SK-N-SH (cell line): ENCODE data around the gene STX1B. TPM values are rescaled to one million over a fixed set of nuclear protein-coding genes. Genes with fewer than 3 reads are reported as not detected.

Experiments
- CHD2 ChIP-seq: fragments of 150-350 bp; IDR thresholded peaks from 2 replicates; pipeline ENCODE4 v1.6.1; 2018; ENCODE audit warnings: low read length; ENCODE audit not compliant: partially characterized antibody
- ELF1 ChIP-seq: IDR thresholded peaks from 2 replicates; pipeline ENCODE4 v1.4.0; 2012
- EP300 ChIP-seq, 2 experiments: IDR thresholded peaks; 2 replicates each; pipeline versions ENCODE4 v1.4.0 to v1.6.1; 2012; ENCODE audit warnings: borderline replicate concordance in 1 of 2, low read depth in 1 of 2, low read length in 1 of 2
- FOSL2 ChIP-seq: IDR thresholded peaks from 2 replicates; pipeline ENCODE4 v1.4.0; 2012; ENCODE audit warnings: low read depth, mild to moderate bottlenecking, moderate library complexity, borderline replicate concordance
- FOXM1 ChIP-seq: IDR thresholded peaks from 2 replicates; pipeline ENCODE4 v1.4.0; 2012; ENCODE audit warnings: low read depth, mild to moderate bottlenecking
- GATA2 ChIP-seq: sonication (generic); formaldehyde crosslinking; IDR thresholded peaks from 2 replicates; pipeline ENCODE4 v1.5.0; 2020; ENCODE audit warnings: mild to moderate bottlenecking, missing genetic modification reagents
- JUND ChIP-seq: IDR thresholded peaks from 2 replicates; pipeline ENCODE4 v1.4.0; 2012
- MEF2A ChIP-seq: IDR thresholded peaks from 2 replicates; pipeline ENCODE4 v1.4.0; 2012; ENCODE audit warnings: low read depth, borderline replicate concordance
- MXI1 ChIP-seq: IDR thresholded peaks from 2 replicates; pipeline ENCODE4 v1.6.1; 2012; ENCODE audit warnings: mild to moderate bottlenecking, low read depth, low read length, improper control_type of control experiment
- NFIC ChIP-seq: IDR thresholded peaks from 2 replicates; pipeline ENCODE4 v1.4.0; 2012; ENCODE audit warnings: borderline replicate concordance
- POLR2AphosphoS5 ChIP-seq: IDR thresholded peaks from 2 replicates; pipeline ENCODE4 v1.6.1; 2012; ENCODE audit warnings: low read depth, low read length
- RAD21 ChIP-seq: IDR thresholded peaks from 2 replicates; pipeline ENCODE4 v1.6.1; 2012; ENCODE audit warnings: mild to moderate bottlenecking, low read length
- SMC3 ChIP-seq: IDR thresholded peaks from 2 replicates; pipeline ENCODE4 v1.6.1; 2012; ENCODE audit warnings: low read depth, low read length, improper control_type of control experiment
- TAF1 ChIP-seq: IDR thresholded peaks from 2 replicates; pipeline ENCODE4 v1.6.1; 2012; ENCODE audit warnings: low read depth, mild to moderate bottlenecking, low read length, moderate library complexity, borderline replicate concordance
- TCF12 ChIP-seq: IDR thresholded peaks from 2 replicates; pipeline ENCODE4 v1.4.0; 2012
- TEAD4 ChIP-seq: IDR thresholded peaks from 2 replicates; pipeline ENCODE4 v1.4.0; 2012; ENCODE audit warnings: mild to moderate bottlenecking, borderline replicate concordance; ENCODE audit not compliant: insufficient read depth
- YY1 ChIP-seq: IDR thresholded peaks from 2 replicates; pipeline ENCODE4 v1.4.0; 2012; ENCODE audit warnings: low read depth, mild to moderate bottlenecking
- polyA plus RNA-seq, 3 experiments: library from polyadenylated mRNA; depleted of rRNA; stranded (reverse); fragments of >200 nt; gene quantifications; 2 replicates each; pipeline ENCODE4 v1.2.3, GENCODE V29; 2012
- TF ChIP-seq, protein P1 (sequence below): fragments of 150-350 bp; IDR thresholded peaks from 2 replicates; pipeline ENCODE4 v1.6.1; 2016; ENCODE audit warnings: mild to moderate bottlenecking, low read depth, low read length
- TF ChIP-seq, protein P2 (sequence below): IDR thresholded peaks from 2 replicates; pipeline ENCODE4 v1.4.0; 2012; ENCODE audit warnings: low read depth
- TF ChIP-seq, protein P3 (sequence below): fragments of 200-600 bp; sonication (generic); IDR thresholded peaks from 2 replicates; pipeline ENCODE4 v1.6.1; 2017; ENCODE audit warnings: antibody characterized with exemption, mild to moderate bottlenecking, moderate library complexity
- TF ChIP-seq, protein P4 (sequence below): IDR thresholded peaks from 2 replicates; pipeline ENCODE4; 2012
- TF ChIP-seq, protein P5 (sequence below): IDR thresholded peaks from 2 replicates; pipeline ENCODE4 v1.4.0; 2012; ENCODE audit warnings: low read depth, borderline replicate concordance

STX1B gene
- polyA plus RNA-seq, 1 of the 3 experiments (the other 2 are of a cell fraction), result 21.2 TPM

DNA sequence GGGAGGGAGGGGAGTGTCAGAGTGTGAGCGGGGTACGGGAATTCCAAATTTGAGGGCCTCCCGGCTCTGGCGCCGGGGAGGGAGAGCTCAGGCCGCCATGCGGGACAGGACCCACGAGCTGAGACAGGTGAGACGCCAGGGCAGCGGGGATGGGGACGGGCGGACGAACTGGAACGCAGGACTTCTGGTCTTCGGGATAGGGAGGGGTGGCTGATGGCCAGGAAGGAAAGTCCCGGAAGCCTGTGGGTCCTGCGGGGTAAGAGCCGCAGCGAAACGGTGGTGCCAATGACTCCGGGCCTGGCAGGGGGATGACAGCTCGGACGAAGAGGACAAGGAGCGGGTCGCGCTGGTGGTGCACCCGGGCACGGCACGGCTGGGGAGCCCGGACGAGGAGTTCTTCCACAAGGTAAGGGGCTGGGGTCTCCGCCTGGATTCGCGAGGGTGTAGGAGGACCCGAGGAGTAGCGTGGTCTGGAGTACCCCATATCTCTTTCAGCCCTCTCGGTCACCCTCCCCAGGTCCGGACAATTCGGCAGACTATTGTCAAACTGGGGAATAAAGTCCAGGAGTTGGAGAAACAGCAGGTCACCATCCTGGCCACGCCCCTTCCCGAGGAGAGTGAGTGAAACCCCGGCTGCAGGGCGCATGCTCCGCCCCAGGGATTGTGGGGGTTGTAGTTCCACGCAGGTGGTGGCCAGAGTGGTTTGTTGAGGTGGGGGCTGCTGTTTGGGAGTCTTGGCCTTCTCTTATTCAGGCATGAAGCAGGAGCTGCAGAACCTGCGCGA is 23.5 kb upstream of the STX1B start (continued):
- TF ChIP-seq, protein P1, sequence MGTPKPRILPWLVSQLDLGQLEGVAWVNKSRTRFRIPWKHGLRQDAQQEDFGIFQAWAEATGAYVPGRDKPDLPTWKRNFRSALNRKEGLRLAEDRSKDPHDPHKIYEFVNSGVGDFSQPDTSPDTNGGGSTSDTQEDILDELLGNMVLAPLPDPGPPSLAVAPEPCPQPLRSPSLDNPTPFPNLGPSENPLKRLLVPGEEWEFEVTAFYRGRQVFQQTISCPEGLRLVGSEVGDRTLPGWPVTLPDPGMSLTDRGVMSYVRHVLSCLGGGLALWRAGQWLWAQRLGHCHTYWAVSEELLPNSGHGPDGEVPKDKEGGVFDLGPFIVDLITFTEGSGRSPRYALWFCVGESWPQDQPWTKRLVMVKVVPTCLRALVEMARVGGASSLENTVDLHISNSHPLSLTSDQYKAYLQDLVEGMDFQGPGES, result no peak
- TF ChIP-seq CHD2, result peak; percentile 24
- TF ChIP-seq JUND, result no peak
- TF ChIP-seq FOSL2, result no peak
- TF ChIP-seq NFIC, result no peak
- no peak for TF ChIP-seq YY1
- TF ChIP-seq GATA2 (CRISPR knock-in tag), result no peak
- TF ChIP-seq MEF2A, result no peak
- TF ChIP-seq, protein P2, sequence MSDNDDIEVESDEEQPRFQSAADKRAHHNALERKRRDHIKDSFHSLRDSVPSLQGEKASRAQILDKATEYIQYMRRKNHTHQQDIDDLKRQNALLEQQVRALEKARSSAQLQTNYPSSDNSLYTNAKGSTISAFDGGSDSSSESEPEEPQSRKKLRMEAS, result peak; percentile 49
- TF ChIP-seq TEAD4, result no peak
- no peak for TF ChIP-seq ELF1
- no peak for TF ChIP-seq FOXM1
- TF ChIP-seq, protein P3, sequence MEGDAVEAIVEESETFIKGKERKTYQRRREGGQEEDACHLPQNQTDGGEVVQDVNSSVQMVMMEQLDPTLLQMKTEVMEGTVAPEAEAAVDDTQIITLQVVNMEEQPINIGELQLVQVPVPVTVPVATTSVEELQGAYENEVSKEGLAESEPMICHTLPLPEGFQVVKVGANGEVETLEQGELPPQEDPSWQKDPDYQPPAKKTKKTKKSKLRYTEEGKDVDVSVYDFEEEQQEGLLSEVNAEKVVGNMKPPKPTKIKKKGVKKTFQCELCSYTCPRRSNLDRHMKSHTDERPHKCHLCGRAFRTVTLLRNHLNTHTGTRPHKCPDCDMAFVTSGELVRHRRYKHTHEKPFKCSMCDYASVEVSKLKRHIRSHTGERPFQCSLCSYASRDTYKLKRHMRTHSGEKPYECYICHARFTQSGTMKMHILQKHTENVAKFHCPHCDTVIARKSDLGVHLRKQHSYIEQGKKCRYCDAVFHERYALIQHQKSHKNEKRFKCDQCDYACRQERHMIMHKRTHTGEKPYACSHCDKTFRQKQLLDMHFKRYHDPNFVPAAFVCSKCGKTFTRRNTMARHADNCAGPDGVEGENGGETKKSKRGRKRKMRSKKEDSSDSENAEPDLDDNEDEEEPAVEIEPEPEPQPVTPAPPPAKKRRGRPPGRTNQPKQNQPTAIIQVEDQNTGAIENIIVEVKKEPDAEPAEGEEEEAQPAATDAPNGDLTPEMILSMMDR, result no peak
- TF ChIP-seq TCF12, result no peak
- no peak for TF ChIP-seq RAD21
- TF ChIP-seq SMC3, result no peak
- TF ChIP-seq POLR2AphosphoS5, result peak; percentile 46; the same call in 1 of the 2 replicates
- TF ChIP-seq, protein P4, sequence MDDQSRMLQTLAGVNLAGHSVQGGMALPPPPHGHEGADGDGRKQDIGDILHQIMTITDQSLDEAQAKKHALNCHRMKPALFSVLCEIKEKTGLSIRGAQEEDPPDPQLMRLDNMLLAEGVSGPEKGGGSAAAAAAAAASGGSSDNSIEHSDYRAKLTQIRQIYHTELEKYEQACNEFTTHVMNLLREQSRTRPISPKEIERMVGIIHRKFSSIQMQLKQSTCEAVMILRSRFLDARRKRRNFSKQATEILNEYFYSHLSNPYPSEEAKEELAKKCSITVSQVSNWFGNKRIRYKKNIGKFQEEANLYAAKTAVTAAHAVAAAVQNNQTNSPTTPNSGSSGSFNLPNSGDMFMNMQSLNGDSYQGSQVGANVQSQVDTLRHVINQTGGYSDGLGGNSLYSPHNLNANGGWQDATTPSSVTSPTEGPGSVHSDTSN, result no peak
- no peak for TF ChIP-seq EP300 (IDR thresholded peaks at IDR 0.05; ENCODE audit: borderline replicate concordance in 1 of 2, low read depth in 1 of 2, low read length in 1 of 2)
- TF ChIP-seq TAF1, result no peak
- TF ChIP-seq, protein P5, sequence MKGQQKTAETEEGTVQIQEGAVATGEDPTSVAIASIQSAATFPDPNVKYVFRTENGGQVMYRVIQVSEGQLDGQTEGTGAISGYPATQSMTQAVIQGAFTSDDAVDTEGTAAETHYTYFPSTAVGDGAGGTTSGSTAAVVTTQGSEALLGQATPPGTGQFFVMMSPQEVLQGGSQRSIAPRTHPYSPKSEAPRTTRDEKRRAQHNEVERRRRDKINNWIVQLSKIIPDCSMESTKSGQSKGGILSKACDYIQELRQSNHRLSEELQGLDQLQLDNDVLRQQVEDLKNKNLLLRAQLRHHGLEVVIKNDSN, result no peak
- TF ChIP-seq MXI1, result peak; percentile 56
